ENCODE measurements around the gene ATG4C.
"Not testable (repeated sequence)": the region's sequence is repeated elsewhere in the genome, so short reads cannot be mapped to it uniquely, and the experiment has no call there.

The ATG4C gene, protein sequence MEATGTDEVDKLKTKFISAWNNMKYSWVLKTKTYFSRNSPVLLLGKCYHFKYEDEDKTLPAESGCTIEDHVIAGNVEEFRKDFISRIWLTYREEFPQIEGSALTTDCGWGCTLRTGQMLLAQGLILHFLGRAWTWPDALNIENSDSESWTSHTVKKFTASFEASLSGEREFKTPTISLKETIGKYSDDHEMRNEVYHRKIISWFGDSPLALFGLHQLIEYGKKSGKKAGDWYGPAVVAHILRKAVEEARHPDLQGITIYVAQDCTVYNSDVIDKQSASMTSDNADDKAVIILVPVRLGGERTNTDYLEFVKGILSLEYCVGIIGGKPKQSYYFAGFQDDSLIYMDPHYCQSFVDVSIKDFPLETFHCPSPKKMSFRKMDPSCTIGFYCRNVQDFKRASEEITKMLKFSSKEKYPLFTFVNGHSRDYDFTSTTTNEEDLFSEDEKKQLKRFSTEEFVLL

DNA sequence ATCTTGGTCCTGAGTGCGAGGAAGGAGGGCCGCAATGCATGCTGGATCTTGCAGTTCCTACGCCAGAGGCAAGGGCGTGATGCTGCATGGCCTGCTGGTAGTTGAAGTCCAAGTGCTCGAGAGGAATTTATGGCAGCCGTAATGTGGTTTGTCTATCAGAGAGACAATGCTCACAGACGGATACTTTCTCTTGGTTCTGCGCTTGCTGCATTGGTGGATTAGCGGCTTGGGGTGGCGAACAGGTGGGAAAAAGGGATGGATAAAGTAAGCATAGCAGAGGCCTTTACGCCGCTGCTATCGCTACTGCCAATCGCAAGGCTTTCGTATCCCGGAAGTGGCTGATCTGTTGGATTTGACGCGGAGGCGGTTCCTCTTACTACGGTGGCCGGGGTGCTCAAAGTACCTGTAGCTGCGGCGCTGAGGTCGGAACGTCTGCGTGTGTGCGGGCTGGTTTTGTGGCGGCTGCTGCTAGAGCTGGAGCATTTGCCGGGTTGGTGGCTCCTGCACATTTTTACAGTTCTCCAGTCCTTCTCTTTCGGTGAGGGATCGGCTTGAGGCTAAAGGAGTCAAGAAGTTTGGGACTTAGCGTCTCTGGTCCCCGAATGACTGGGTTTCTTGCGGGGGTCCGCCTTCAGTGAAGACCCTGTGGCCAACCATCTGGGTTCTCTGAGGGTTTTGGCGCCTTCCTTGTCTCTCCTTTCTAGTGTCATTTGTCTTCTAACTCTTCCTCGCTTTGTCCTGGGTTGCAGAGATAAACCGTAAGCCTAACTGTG, at the start of gene ATG4C:
ATG4C (plus strand) TSS at position 397 of the 773 bp plus-strand sequence. CDS start 19,655 bp downstream, outside the sequence.
- peak; percentile 98 for DNase-seq (ENCODE audit: low spot score)

DNA sequence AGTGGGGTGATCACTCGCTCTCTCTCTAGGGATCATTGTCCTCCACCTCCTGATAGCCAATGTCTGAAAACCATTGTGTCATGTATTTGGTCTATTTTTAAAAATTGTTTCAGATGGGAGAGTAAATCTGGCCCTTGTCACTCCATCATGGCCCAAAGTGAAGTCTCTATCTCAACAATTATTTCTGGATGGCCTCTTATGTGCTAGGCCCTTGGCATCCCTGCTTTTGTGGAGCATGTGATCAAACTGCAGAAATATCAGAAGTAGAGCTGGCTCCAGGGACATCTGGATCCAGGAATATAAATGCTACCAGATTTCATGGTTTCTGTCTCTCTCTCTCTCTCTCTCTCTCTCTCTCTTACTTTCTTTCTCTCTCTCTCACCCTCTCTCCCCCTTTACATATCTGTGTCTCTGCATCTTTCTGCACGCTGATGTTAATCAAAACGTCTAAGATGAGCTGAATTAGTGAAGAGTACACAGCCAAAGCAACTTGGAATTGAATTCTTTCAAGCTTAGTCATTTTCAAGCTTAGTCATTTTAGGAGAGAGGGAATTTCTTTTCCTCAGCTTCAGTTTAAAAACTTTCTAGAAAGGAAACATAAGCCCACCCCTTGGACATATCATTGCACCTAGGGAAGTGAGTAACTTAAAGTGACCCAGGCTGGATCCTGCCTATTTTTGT, 48.3 kb upstream of the ATG4C start:
- no peak for DNase-seq (ENCODE audit: low spot score)

DNA sequence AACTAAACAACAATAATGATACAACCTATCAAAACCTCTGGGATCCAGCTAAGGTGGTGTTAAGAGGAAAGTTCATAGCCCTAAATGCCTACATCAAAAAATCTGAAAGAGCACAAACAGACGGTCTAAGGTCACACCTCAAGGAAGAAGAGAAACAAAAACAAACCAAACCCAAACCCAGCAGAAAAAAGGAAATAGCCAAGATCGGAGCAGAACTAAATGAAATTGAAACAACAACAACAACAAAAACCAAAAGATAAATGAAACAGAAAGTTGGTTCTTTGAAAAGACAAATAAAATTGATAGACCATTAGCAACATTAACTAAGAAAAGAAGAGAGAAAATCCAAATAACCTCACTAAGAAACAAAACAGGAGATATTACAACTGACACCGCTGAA, 43.2 kb upstream of the ATG4C start:
- DNase-seq (ENCODE audit: low spot score) = not testable (repeated sequence)

DNA sequence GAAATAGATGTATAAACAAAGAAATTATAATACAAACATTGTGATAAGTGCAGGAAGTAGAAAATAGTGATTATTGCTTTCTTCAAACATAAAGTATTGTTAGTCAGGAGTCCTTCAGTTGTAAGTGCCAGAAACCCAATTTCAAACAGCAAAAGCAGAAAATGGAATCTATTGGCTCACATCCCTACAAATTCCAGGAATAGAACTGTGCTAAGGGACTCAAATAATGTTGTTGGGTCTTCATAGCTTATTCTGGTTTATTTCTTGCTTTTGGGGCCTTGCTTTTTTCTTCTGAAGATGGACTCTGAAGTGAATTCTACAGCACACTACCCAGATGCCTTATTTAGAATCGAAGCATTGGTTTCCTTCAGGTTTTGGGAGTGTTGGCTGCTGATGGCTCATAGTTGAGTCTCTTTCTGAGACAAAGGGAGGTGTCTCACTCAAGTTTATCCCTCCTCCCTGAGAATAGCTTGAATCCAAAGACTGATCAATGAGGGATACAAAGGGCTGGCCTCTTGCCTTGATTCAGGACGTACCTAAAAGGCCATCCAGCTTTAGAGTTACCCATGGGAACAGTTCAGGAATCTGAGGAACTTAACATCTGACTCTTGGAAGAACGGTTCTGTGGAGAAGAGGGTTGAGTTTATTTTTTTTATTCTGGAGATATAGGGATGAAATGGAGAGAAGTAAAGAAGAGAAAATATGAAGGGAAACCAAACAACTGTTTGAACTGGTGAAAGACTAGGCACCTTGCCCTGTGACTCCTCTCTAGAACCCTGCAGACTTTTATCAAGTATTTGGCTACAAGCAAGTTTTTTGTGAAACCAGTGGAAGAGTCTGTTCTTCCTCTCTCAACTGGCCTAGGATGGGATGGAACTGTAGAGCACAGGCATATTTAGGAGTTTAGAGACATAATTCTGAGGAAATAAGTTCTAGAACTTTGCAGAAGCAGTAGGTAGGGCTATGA, 39.0 kb upstream of the ATG4C start:
- DNase-seq (ENCODE audit: low spot score) = no peak

DNA sequence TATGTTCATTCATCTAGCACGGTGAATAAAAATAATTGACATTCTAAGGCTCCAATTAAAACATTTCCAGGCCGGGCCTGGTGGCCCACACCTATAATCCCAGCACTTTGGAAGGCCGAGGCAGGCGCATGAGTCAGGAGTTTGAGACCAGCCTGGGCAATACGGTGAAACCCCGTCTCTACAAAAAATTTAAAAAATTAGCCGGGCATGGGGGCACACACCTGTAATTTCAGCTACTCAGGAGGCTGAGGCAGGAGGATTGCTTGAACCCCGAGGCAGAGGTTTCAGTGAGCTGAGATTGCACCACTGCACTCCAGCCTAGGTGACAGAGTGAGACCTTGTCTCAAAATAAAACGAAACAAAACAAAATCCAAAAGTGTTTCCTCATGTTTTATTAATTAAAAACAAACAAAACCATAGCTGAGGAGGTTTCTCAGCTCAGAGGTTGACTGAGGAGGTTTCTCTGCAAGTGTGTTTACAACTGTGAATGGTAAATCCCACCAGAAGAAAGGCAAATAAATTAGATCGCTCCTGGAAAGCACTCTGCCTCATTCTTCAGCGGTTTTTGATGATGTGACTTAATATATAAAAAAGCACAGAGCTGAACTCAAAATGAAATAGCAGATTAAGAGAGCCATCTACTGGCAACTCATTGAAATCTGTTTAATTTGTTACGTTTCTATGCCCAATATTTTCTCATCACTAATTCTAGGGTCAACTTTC, 37.7 kb upstream of the ATG4C start:
- DNase-seq (ENCODE audit: low spot score) = peak; percentile 66

DNA sequence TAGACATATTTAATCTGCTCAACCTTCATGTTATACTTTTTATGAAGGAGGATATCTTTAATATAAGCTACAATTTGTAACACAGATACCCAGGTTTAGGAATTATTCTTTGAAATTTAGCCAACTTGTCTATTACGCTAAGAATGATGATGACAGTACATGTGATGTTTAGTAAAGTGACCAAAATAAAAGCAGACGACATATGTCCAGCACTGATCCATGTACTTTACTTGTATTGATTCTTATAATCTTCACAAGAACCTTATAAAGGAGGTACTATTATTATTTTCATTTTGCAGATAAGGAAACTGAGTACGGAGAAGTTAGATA, 37.2 kb upstream of the ATG4C start:
- DNase-seq (ENCODE audit: low spot score) = no peak

DNA sequence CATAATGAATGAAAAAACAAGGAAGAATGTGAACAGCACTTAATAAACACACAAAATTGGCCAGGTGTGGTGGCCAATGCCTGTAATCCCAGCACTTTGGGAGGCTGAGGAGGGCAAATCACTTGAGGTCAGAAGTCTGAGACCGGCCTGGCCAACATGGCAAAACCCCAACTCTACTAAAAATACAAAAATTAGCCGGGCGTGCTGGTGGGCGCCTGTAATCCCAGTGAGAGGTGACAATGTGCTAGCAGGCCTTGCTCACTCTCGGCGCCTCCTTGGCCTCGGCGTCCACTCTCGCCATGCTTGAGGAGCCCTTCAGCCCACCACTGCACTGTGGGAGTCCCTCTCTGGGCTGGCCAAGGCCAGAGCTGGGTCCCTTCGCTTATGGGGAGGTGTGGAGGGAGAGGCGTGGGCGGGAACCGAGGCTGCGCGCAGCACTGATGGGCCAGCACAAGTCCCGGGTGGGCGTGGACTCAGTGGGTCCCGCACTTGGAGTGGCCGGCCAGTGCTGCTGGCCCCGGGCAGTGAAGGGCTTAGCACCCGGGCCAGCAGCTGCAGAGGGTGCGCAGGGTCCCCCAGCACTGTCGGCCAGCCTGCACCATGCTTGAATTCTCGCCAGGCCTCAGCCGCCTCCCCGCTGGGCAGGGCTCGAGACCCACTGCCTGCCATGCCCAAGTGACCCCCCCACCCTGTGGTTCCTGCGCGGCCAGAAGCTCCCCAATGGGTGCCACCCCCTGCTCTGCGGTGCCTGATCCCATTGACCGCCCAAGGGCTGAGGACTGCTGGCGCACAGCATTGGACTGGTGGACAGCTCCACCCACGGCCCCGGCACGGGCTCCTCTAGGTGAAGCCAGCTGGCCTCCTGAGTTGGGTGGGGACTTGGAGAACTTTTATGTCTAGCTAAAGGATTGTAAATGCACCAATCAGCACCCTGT, 30.6 kb upstream of the ATG4C start:
- DNase-seq (ENCODE audit: low spot score) = no peak

DNA sequence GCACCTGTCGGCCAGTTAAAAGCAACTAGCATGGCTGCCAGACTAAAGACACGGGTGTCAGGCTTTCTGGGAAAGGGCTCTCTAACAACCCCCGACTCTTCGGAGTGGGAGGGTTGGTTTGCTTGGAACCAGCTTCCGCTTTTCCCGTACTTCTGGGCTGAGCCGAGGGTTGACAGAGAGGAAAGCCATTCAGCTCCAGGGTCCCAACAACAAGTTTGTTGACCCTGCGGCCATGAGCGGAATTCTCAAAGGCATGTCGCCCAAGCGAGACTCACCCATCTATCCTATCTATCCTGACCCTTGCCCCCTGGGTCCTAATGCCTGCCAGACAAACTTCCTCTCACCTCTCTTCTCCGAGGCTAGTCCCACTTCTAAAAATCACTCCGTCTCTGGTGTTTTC, 29.0 kb upstream of the ATG4C start:
- not testable (repeated sequence) for DNase-seq (ENCODE audit: low spot score)

DNA sequence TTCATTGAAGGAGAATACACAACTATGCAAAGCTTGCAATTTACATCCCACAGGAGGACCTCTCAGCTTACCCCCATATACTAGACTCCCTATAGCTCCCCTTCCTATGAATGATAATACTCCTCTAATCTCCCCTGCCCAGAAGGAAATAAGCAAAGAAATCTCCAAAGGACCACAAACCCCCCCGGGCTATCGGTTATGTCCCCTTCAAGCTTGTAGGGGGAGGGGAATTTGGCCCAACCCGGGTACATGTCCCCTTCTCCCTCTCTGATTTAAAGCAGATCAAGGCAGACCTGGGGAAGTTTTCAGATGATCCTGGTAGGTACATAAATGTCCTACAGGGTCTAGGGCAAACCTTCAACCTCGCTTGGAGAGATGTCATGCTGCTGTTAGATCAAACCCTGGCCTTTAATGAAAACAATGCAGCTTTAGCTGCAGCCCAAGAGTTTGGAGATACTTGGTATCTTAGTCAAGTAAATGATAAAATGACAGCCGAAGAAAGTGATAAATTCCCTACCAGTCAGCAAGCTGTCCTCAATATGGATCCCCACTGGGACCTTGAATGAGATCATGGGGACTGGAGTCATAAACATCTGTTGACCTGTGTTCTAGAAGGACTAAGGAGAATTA, 27.6 kb upstream of the ATG4C start:
- not testable (repeated sequence) for DNase-seq (ENCODE audit: low spot score)

DNA sequence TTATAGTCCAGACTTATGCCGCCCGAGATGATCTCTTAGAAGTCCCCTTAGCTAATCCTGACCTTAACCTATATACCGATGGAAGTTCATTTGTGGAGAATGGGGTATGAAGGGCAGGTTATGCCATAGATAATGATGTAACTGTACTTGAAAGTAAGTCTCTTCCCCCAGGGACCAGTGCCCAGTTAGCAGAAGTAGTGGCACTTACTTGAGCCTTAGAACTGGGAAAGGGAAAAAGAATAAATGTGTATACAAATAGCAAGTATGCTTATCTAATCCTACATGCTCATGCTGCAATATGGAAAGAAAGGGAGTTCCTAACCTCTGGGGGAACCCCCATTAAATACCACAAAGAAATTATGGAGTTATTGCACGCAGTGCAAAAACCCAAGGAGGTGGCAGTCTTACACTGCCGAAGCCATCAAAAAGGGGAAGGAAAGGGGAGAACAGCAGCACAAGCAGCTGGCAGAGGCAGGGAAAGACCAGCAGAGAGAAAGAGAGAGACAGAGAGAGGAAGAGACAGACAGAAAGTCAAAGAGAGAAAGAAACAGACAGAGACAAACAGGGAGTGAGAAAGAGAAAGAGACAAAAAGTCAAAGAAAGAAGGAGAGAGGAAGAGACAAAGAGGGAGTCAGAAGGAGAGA, 24.6 kb upstream of the ATG4C start:
- DNase-seq (ENCODE audit: low spot score) = not testable (repeated sequence)

DNA sequence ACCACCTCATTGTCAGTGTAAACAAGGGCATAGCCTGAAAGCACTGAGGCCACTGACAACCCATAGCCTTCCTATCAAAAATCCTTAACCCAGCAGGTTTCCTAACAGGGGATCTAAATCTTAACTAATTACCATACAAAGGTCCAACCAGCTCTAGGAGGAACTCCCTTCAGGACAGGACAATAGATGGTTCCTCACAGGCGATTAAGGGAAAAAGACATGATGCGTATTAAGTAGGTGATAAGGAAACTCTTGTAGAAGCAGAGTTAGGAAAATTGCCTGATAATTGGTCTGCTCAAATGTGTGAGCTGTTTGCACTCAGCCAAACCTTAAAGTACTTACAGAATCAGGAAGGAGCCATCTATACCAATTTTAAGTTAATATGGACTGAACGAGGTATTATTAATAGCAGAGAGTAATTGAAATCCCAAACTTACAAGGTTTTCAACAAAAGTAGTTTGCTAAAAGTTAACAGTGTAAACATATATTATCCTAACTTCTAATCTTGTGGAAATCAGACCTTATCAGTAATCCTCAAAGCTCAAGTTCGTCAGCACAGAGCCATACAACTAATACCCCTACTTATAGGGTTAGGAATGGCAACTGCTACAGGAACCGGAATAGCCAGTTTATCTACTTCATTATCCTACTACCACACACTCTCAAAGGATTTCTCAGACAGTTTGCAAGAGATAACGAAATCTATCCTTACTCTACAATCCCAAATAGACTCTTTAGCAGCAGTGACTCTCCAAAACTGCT, 23.7 kb upstream of the ATG4C start:
- DNase-seq (ENCODE audit: low spot score) = not testable (repeated sequence)

DNA sequence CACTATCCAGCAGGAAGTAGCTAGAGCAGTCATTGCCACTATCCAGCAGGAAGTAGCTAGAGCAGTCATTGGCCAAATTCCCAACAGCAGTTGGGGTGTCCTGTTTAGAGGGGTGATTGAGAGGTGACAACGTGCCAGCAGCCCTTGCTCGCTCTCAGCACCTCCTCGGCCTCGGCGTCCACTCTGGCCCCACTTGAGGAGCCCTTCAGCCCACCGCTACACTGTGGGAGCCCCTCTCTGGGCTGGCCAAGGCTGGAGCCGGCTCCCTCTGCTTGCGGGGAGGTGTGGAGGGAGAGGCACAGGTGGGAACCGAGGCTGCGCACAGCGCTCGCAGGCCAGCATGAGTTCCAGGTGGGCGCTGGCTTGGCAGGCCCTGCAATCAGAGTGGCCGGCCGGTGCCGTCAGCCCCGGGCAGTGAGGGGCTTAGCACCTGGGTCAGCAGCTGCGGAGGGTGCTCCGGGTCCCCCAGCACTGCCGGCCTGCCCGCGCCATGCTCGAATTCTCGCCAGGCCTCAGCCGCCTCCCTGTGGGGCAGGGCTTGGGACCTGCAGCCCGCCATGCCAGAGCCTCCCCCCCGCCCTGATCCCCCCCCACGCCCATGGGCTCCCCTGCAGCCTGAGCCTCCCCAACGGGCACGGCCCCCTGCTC, 22.6 kb upstream of the ATG4C start:
- not testable (repeated sequence) for DNase-seq (ENCODE audit: low spot score)

DNA sequence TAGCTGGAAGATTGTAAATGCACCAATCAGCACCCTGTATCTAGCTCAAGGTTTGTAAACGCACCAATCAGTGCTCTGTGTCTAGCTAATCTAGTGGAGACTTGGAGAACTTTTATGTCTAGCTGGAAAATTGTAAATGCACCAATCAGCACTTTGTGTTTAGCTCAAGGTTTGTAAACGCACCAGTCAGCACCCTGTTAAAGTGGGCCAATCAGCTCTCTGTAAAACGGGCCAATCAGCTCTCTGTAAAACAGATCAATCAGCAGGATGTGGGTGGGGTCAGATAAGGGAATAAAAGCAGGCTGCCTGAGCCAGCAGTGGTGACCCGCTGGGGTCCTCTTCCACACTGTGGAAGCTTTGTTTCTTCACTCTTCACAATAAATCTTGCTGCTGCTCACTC, 21.9 kb upstream of the ATG4C start:
- not testable (repeated sequence) for DNase-seq (ENCODE audit: low spot score)

DNA sequence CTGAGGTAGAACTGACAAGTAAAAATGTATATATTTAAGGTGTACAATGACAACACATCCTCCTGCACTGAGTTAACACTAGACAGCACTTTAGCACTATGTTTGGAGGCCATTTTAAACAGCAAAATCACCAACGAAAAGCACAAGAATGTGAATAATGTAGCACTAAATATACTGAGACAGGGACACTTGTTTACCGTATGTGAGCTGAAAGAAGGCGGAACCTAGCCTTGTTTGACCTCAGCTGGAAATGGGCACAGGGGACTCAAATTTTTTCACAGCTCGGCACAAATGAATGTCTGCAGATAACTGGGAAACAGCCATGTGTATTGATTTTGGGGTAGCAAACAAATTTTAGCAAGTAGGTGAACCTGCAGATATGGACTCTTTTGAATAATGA, 18.0 kb upstream of the ATG4C start:
- no peak for DNase-seq (ENCODE audit: low spot score)

DNA sequence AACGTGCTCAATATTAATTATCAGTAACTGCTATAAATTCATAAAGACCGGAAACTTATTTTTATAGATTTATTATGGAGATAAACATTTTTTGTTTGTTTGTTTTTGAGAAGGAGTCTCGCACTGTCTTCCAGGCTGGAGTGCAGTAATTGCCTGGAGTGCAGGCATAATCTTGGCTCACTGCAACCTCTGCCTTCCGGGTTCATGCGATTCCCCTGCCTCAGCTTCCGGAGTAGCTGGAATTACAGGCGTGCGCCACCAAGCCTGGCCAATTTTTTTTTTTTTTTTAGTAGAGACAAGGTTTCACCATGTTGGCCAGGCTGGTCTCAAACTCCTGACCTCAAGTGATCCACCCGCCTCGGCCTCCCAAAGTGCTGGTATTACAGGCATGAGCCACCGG, 15.4 kb upstream of the ATG4C start:
- DNase-seq (ENCODE audit: low spot score) = not testable (repeated sequence)

DNA sequence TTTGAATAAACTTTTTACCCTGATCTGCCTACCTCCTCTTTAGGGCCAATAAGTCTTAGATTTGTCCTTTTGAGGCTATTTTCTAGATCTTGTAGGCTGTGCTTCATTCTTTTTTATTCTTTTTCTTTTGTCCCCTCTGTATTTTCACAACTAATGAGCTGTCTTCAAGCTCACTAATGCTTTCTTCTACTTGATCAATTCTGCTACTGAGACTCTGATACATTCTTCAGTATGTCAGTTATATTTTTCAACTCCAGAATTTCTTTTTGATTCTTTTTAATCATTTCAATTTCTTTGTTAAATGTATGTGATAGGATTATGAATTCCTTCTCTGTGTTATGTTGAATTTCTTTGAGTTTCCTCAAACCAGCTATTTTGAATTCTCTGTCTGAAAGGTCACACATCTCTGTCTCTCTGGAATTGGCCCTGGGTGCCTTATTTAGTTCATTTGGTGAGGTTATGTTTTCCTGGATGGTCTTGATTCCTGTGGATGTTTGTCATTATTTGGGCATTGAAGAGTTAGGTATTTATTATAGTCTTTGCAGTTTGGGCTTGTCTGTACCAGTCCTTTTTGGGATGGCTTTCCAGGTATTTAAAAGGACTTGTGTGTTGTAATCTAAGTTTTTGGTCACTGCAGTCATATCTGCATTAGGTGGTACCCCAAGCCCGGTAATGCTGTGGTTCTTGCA, 11.2 kb upstream of the ATG4C start:
- DNase-seq (ENCODE audit: low spot score) = no peak

DNA sequence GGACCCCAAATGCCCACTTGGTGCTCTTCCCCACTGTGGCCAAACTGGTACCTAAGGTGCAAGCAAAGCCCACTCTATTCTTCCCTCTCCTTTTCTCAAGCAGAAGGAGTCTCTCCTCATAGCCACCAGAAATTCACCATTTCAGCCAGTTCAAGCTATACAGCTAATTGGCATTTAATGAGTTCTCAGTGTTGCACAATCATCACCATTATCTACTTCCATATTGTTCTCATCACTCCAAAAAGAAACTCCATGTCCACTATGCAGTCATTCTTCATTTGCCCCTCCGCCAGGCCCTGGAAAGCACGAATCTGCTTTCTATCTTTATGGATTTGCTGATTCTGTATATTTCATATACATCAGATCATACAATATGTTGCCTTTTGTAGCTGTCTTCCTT, 9.9 kb upstream of the ATG4C start:
- no peak for DNase-seq (ENCODE audit: low spot score)
